Tibial nerve (tissue), 4 donors: ENCODE results near the gene NPAS1.

Source experiments
- EP300 ChIP-seq, 2 donors: sonication (generic); formaldehyde crosslinking; IDR thresholded peaks; one replicate each; pipeline ENCODE4 v1.6.1; 2017; ENCODE audit warnings: antibody characterized with exemption in 2 of 2, mild to moderate bottlenecking in 1 of 2
- TF ChIP-seq, protein P1 (sequence below), 5 experiments: fragments of 200-600 bp in 3 of 5; fragments of 450-650 bp in 2 of 5; sonication (generic) in 3 of 5; IDR thresholded peaks; one replicate each; pipeline ENCODE4 v1.5.1; 2016 to 2019; ENCODE audit warnings: antibody characterized with exemption in 5 of 5, mild to moderate bottlenecking in 3 of 5, moderate library complexity in 2 of 5

DNA sequence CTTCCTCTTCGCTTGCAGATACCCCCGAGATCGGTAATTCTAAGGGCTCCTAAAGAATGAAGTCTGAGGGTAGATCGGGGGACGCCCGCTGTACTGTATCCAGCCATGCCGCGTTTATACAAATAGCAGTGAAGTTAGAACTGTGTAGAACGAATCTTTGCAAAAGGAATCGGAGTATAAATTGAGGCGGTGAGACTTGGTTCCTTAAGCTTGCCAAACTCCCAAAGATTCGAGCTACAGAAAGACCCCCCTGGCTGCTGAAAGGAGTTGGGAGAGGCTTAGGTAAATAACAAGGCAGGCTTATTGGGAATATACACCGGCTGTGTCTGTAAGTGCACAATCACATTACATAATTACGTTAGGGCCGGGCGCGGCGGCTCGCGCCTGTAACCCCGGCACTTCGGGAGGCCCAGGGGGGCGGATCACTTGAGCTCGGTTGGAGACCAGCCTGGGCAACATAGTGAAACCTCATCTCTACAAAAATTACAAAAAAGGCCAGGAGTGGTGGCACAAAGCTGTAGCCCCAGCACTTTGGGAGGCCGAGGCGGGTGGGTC lies 16.5 kb downstream of the NPAS1 start:
- TF ChIP-seq, protein P1, sequence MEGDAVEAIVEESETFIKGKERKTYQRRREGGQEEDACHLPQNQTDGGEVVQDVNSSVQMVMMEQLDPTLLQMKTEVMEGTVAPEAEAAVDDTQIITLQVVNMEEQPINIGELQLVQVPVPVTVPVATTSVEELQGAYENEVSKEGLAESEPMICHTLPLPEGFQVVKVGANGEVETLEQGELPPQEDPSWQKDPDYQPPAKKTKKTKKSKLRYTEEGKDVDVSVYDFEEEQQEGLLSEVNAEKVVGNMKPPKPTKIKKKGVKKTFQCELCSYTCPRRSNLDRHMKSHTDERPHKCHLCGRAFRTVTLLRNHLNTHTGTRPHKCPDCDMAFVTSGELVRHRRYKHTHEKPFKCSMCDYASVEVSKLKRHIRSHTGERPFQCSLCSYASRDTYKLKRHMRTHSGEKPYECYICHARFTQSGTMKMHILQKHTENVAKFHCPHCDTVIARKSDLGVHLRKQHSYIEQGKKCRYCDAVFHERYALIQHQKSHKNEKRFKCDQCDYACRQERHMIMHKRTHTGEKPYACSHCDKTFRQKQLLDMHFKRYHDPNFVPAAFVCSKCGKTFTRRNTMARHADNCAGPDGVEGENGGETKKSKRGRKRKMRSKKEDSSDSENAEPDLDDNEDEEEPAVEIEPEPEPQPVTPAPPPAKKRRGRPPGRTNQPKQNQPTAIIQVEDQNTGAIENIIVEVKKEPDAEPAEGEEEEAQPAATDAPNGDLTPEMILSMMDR (IDR thresholded peaks at IDR 0.05) = peak in 1 of 5 experiments; percentile 36
- TF ChIP-seq EP300 (IDR thresholded peaks at IDR 0.05) = no peak
